Osteoblast (primary cell): ENCODE data around the gene HELZ2. TPM values are rescaled to one million over a fixed set of nuclear protein-coding genes. Genes with fewer than 3 reads are reported as not detected.

Experiments used
- DNase-seq: peaks from one replicate; pipeline ENCODE4 v3.0.0; 2011; ENCODE audit warnings: low spot score, mixed read lengths; ENCODE audit not compliant: insufficient read length; ENCODE audit errors: missing footprints
- H2AFZ ChIP-seq: 2 replicates; pipeline ENCODE4 v1.6.0; 2011; ENCODE audit warnings: mild to moderate bottlenecking, low read length
- H3K27ac ChIP-seq: 2 replicates; pipeline ENCODE4 v1.5.1; 2011; ENCODE audit warnings: mild to moderate bottlenecking, low read depth, low read length, moderate library complexity
- H3K27me3 ChIP-seq: 2 replicates; pipeline ENCODE4 v1.6.0; 2012; ENCODE audit warnings: mild to moderate bottlenecking, control low read depth, inconsistent platforms, low read length, moderate library complexity; ENCODE audit not compliant: insufficient read depth
- H3K36me3 ChIP-seq: 2 replicates; pipeline ENCODE4 v1.5.1; 2011; ENCODE audit warnings: mild to moderate bottlenecking, low read length, control low read depth, moderate library complexity; ENCODE audit not compliant: insufficient read depth
- H3K4me1 ChIP-seq: 2 replicates; pipeline ENCODE4 v1.5.1; 2011; ENCODE audit warnings: mild to moderate bottlenecking, low read length, control low read depth, moderate library complexity; ENCODE audit not compliant: insufficient read depth
- H3K4me2 ChIP-seq: 2 replicates; pipeline ENCODE4 v1.6.0; 2011; ENCODE audit warnings: mild to moderate bottlenecking, low read length; ENCODE audit not compliant: insufficient read depth
- H3K4me3 ChIP-seq: fragments of 200-600 bp; sonication (generic); 3 replicates; pipeline ENCODE4 v1.5.1; 2012; ENCODE audit warnings: mild to moderate bottlenecking, low read length, inconsistent platforms; ENCODE audit not compliant: insufficient read depth
- H3K79me2 ChIP-seq: 2 replicates; pipeline ENCODE4 v1.6.0; 2012; ENCODE audit warnings: mild to moderate bottlenecking, low read length, control low read depth, inconsistent platforms; ENCODE audit not compliant: insufficient read depth
- H3K9me3 ChIP-seq: 2 replicates; pipeline ENCODE4 v1.5.1; 2011; ENCODE audit warnings: low read depth, low read length, control low read depth
- H4K20me1 ChIP-seq: 2 replicates; pipeline ENCODE4 v1.6.0; 2012; ENCODE audit warnings: mild to moderate bottlenecking, low read length, control low read depth; ENCODE audit not compliant: insufficient read depth
- total RNA-seq: library from RNA; depleted of rRNA; stranded (reverse); fragments of >200 nt; gene quantifications from 2 replicates; pipeline ENCODE4 v1.2.3, GENCODE V29; 2012
- TF ChIP-seq, protein P1 (sequence below): IDR thresholded peaks from 2 replicates; pipeline ENCODE4 v1.5.1; 2011; ENCODE audit warnings: mild to moderate bottlenecking, low read depth, low read length, moderate library complexity; ENCODE audit errors: extremely low read depth

Gene HELZ2
- total RNA-seq, 1 donor: 27.5 TPM

DNA sequence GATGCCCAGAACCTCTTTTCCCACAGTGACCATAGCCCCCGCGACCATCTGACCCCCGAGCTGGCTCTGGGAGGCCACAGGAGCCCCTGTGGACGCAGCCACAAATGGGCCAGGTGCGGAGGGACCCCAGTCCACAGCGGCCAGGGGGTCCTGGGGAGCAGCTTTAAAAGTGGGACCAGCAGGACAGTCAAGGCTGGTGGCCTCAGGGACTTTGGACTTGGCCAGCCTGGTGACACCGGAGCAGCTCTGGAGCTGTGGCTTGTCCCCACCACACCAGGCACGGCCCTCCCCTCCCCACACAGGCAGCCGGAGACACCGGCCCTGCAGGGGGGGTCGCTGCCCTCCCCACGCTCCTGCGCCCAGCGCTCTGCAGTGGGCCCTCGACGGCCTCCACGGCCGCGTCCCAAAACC, 16.6 kb downstream of the HELZ2 start:
- TF ChIP-seq, protein P1, sequence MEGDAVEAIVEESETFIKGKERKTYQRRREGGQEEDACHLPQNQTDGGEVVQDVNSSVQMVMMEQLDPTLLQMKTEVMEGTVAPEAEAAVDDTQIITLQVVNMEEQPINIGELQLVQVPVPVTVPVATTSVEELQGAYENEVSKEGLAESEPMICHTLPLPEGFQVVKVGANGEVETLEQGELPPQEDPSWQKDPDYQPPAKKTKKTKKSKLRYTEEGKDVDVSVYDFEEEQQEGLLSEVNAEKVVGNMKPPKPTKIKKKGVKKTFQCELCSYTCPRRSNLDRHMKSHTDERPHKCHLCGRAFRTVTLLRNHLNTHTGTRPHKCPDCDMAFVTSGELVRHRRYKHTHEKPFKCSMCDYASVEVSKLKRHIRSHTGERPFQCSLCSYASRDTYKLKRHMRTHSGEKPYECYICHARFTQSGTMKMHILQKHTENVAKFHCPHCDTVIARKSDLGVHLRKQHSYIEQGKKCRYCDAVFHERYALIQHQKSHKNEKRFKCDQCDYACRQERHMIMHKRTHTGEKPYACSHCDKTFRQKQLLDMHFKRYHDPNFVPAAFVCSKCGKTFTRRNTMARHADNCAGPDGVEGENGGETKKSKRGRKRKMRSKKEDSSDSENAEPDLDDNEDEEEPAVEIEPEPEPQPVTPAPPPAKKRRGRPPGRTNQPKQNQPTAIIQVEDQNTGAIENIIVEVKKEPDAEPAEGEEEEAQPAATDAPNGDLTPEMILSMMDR: no peak
- Histone ChIP-seq H3K9me3 (no peaks in the 10 kb centered on the region), H3K4me3 (no peak overlapping the region), H3K79me2 (no peaks in the 10 kb centered on the region), H4K20me1 (no peaks in the 10 kb centered on the region), H3K4me1 (no peaks in the 10 kb centered on the region), H3K27me3 (no peaks in the 10 kb centered on the region), H2AFZ (no peak overlapping the region), H3K27ac (no peak overlapping the region), H3K4me2 (no peak overlapping the region), H3K36me3 (no peaks in the 10 kb centered on the region)
- no peak for DNase-seq

DNA sequence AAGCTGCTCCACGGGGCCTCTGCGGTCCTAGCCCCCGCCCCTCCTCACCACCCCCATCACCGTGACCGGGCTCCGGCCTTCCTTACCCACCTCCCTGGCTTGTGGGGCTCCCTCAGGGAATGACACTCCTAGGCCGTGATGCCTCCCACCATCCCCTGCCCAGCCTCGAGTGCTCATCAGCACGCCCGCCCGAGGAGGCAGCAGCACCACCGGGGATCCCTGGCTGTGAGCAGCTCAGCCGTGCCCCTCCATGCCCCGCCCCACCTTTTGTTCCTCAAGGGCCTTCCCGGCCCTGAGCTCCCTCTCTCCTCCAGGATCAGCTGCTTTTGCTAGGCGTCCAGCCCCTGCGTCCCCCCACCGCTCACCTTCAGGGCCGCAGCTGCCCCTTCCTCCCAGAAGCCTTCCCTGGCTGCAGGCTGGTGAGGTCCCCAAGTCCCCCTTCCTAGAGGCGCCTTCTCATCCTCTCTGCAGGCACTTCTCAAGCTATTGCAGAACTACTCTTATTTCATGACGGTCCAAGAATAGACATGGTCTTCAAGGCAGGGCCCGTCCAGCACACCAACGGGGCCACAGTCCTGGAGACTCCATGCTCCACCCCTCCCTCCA, 17.1 kb downstream of the HELZ2 start:
- no peak overlapping the region for H3K4me2 ChIP-seq
- no peak overlapping the region for H2AFZ ChIP-seq
- no peak overlapping the region for H3K27ac ChIP-seq
- TF ChIP-seq, protein P1: no peak
- no peaks in the 10 kb centered on the region for H3K36me3 ChIP-seq
- no peaks in the 10 kb centered on the region for H3K27me3 ChIP-seq
- H3K79me2 ChIP-seq: no peaks in the 10 kb centered on the region
- H3K4me1 ChIP-seq: no peaks in the 10 kb centered on the region
- DNase-seq: no peak
- no peak overlapping the region for H3K4me3 ChIP-seq
- no peaks in the 10 kb centered on the region for H3K9me3 ChIP-seq
- no peaks in the 10 kb centered on the region for H4K20me1 ChIP-seq

DNA sequence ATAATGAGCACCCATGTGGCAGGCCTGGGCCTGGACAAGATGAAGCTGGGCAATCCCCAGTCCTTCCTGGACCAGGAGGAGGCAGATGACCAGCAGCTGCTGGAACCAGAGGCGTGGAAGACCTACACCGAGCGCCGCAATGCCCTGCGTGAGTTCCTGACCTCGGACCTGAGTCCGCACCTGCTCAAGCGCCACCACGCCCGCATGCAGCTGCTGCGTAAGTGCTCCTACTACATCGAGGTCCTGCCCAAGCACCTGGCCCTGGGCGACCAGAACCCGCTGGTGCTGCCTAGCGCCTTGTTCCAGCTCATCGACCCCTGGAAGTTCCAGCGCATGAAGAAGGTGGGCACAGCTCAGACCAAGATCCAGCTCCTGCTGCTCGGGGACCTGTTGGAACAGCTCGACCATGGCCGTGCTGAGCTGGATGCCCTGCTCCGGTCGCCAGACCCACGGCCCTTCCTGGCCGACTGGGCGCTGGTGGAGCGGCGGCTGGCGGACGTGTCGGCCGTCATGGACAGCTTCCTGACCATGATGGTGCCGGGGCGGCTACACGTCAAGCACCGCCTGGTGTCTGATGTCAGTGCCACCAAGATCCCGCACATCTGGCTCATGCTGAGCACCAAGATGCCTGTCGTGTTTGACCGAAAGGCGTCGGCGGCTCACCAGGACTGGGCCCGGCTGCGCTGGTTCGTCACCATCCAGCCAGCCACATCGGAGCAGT, 18.2 kb downstream of the HELZ2 start:
- no peaks in the 10 kb centered on the region for H3K4me1 ChIP-seq
- TF ChIP-seq, protein P1: no peak
- H3K9me3 ChIP-seq: no peaks in the 10 kb centered on the region
- no peaks in the 10 kb centered on the region for H3K36me3 ChIP-seq
- no peak for DNase-seq
- H3K27me3 ChIP-seq: no peaks in the 10 kb centered on the region
- H3K4me3 ChIP-seq: no peak overlapping the region
- no peak overlapping the region for H2AFZ ChIP-seq
- no peaks in the 10 kb centered on the region for H4K20me1 ChIP-seq
- H3K4me2 ChIP-seq: no peak overlapping the region
- H3K79me2 ChIP-seq: no peaks in the 10 kb centered on the region
- H3K27ac ChIP-seq: no peak overlapping the region

DNA sequence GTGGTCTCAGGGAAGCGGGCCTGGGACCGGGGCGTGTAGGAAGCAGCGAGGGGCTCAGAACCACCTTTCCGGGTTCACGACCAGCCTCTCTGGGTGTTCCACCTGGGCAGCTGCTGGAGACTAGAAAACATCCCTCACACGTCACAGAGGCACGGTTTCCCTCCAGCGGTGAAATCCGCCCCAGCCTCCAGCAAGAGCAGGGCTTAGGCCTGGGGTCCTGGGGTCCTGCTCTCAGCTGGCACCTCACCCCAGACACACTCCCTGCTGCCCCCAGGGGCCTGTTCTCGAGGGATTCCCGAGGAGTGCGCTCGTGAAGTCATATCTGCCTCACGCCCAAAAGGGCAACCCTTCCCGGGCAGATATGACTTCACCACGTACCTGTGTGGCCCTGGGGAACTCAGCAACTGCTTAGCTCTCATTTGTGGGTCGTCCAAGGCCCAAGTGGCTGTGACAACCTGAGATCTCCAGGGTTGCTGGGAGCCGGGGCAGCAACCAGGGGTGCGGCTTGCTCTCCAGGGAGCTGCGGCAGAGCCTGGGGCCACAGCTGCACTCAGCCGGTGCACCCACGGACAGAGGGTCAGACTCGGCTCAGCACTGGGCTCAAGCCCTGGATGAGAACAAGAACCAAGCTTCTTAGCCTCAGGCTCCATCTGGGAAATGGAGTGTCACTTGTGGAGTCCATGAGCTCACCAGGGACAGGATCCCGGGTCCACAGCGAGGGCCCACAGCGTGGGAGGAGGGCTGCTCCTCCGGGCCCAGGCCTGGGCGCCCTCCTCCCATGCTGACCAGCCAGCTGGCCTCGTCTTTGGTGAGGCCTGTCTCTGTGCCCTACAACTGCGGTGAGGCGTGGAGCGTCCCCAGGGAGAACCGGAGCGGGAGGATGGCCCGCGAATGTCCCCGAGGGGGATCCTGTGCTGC, 19.4 kb downstream of the HELZ2 start:
- no peaks in the 10 kb centered on the region for H4K20me1 ChIP-seq
- H3K79me2 ChIP-seq: no peaks in the 10 kb centered on the region
- H2AFZ ChIP-seq: no peak overlapping the region
- no peaks in the 10 kb centered on the region for H3K36me3 ChIP-seq
- no peak overlapping the region for H3K4me2 ChIP-seq
- TF ChIP-seq, protein P1: no peak
- peaks cover under 1% of the 10 kb centered on the region for H3K27me3 ChIP-seq
- no peak overlapping the region for H3K4me3 ChIP-seq
- no peaks in the 10 kb centered on the region for H3K4me1 ChIP-seq
- no peak overlapping the region for H3K27ac ChIP-seq
- DNase-seq: no peak
- H3K9me3 ChIP-seq: no peaks in the 10 kb centered on the region
